Activated CD4-positive, alpha-beta T cell treated with anti-CD3 and anti-CD28 coated beads, Interleukin-2, amount 10 ng/mL, durations not matched to agents 24 days and 14 days (primary cell): ENCODE data around the gene SLC39A12. TPM values are rescaled to one million over a fixed set of nuclear protein-coding genes. Genes with fewer than 3 reads are reported as not detected.
"Not testable (repeated sequence)": the region's sequence is repeated elsewhere in the genome, so short reads cannot be mapped to it uniquely, and the experiment has no call there.

Experiments
- DNase-seq: peaks from one replicate; pipeline ENCODE4 v3.0.0; 2022
- H3K27ac Mint-ChIP-seq: one replicate; pipeline ENCODE4 v1.8.0; 2022; ENCODE audit warnings: mild to moderate bottlenecking, mixed read lengths
- H3K27me3 Mint-ChIP-seq: one replicate; pipeline ENCODE4 v1.8.0; 2022; ENCODE audit warnings: mixed read lengths
- H3K36me3 Mint-ChIP-seq: one replicate; pipeline ENCODE4 v1.8.0; 2022; ENCODE audit warnings: low read depth, mild to moderate bottlenecking, mixed read lengths
- H3K4me1 Mint-ChIP-seq: one replicate; pipeline ENCODE4 v1.8.0; 2021; ENCODE audit warnings: mixed read lengths
- H3K4me3 Mint-ChIP-seq: one replicate; pipeline ENCODE4 v1.8.0; 2022; ENCODE audit warnings: mild to moderate bottlenecking, moderate library complexity, mixed read lengths
- H3K9me3 Mint-ChIP-seq: one replicate; pipeline ENCODE4 v1.8.0; 2021; ENCODE audit warnings: mixed read lengths
- intact Hi-C: fragments of 100-400 bp; cut with micrococcal nuclease; formaldehyde crosslinking; loops from one replicate; pipeline ENCODE4 v1.15.1; 2023
- total RNA-seq: library from RNA; stranded (reverse); gene quantifications from 2 replicates; pipeline ENCODE4 v1.2.3, GENCODE V29; 2022

Gene SLC39A12
- total RNA-seq, 1 donor from 2014 or later: not detected

DNA sequence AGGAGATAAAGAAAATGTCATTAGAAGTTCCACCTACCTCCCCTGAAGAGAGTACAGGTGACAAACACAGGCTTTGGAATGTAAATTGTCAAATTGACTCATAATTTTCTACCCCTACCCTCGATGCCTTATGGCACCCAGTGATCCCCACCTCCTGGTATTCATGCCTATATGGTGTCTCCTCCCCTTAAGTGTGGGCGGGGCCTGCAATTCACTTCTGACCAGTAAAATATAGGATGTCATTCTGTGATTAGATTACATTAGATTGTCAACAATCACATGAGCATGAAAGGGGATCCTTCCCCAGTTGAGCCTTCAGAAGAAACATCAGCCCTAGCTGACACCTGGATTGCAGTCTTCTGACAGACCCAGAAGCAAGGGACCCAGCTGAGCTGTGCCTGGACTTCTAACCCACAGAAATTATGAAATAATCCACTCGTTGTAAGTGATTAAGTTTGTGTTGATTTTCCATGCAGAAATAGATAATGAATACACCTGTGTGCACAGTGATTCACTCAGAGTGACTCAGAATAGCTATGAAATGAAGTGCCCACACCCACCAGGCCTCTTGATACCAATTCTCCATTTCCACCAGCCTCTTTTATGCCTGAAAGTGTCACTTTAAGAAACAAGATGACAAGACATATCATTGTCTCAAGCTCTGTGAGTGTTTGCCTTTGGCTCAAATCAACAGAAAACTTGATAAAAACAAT, 8.5 kb upstream of the SLC39A12 start:
- Mint-ChIP-seq H3K4me3 (no peak overlapping the region), H3K36me3 (no peaks in the 10 kb centered on the region), H3K9me3 (no peaks in the 10 kb centered on the region), H3K27ac (no peak overlapping the region), H3K27me3 (no peaks in the 10 kb centered on the region), H3K4me1 (no peaks in the 10 kb centered on the region)
- no peak for DNase-seq
- intact Hi-C loops: no loop called here

DNA sequence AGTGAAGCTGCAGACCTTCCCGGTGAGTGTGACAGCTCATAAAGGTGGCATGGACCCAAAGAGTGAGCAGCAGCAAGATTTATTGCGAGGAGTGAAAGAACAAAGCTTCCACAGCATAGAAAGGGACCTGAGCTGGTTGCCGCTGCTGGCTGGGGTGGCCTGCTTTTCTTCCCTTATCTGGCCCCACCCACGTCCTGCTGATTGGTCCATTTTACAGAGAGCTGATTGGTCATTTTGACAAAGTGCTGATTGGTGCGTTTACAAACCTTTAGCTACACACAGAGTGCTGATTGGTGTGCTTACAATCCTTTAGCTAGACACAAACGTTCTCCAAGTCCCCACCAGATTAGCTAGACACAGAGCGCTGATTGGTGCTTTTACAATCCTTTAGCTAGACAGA, 1.4 kb upstream of the SLC39A12 start:
- H3K4me3 Mint-ChIP-seq, H3K36me3 Mint-ChIP-seq, intact Hi-C loops, H3K27me3 Mint-ChIP-seq, H3K4me1 Mint-ChIP-seq, H3K9me3 Mint-ChIP-seq, H3K27ac Mint-ChIP-seq, DNase-seq: not testable (repeated sequence)

DNA sequence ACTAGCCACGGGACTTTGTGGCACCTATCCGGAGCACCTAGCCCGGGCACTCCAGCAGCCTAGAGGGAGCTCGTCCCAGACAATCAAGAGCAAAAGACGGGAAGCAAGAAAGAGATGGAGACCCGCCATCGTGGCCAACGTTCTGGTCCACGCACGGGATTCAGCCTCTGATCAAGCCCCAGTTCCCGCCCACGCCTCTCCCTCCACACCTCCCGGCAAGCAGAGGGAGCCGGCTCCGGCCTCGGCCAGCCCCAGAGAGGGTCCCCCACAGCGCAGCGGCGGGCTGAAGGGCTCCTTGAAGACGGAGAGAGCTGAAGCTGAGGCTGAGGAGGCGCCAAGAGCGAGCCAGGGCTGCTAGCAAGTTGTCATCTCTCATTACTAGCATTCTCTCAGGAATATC, 992 bp upstream of the SLC39A12 start:
- H3K9me3 Mint-ChIP-seq: no peaks in the 10 kb centered on the region
- no peak overlapping the region for H3K27ac Mint-ChIP-seq
- no peaks in the 10 kb centered on the region for H3K4me1 Mint-ChIP-seq
- DNase-seq: no peak
- intact Hi-C loops: no loop called here
- H3K4me3 Mint-ChIP-seq: no peak overlapping the region
- no peaks in the 10 kb centered on the region for H3K36me3 Mint-ChIP-seq
- H3K27me3 Mint-ChIP-seq: no peaks in the 10 kb centered on the region

DNA sequence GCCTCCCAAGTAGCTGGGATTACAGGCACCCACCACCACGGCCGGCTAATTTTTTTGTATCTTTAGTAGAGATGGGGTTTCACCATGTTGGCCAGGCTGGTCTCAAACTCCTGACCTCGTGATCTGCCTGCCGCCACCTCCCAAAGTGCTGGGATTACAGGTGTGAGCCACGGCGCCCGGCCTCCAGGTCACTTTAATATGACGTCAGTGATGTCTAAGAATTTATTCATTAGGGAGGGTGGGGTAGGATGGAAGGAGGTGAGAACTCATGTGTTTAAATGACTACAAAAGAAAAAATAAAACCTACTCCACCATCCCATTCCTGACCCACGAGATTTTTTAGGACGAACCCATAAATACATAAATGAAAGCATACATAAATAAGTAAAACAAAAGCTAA, 2.7 kb downstream of the SLC39A12 start:
- DNase-seq, H3K4me3 Mint-ChIP-seq, intact Hi-C loops, H3K27me3 Mint-ChIP-seq, H3K27ac Mint-ChIP-seq, H3K4me1 Mint-ChIP-seq, H3K36me3 Mint-ChIP-seq, H3K9me3 Mint-ChIP-seq: not testable (repeated sequence)

DNA sequence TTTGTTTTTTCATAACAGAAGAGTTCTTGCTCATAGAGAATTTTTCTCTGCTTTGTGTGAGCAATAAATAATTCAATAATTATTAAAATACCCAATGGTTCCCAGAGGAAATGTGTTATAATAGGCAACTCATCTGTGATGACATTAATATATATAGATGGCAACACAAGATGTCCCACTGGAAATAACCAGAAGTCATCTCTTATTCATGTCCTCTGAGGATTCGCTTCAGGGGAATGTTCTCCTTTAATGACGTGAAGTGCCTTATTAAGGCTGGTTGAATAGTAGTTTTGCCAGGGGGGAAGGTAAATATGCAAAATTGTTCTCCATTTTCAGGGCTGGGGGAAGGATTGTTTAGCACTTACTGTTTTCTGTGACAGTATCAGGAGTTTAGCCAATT, 3.1 kb downstream of the SLC39A12 start:
- Mint-ChIP-seq H3K27ac (no peak overlapping the region), H3K4me1 (no peaks in the 10 kb centered on the region), H3K9me3 (no peaks in the 10 kb centered on the region), H3K4me3 (no peak overlapping the region), H3K27me3 (no peaks in the 10 kb centered on the region), H3K36me3 (no peaks in the 10 kb centered on the region)
- intact Hi-C loops: no loop called here
- no peak for DNase-seq

DNA sequence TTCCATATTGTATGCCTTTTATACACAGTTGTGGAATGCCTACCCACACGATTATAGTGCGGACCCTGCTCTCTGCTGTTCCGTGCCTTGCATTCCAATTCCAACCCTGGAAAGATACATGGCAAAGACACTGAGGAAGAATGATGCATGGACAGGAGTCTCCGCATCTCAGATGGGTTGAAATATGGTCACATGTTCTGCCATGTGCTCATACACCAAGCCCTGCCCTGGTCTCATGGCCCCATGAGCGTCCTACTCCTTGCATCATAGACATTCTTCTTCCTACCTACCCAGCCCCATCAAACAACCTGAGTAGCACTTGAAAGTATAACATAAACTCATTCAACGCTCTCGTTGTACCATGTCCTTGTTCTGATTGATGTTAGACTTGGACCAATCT, 6.3 kb downstream of the SLC39A12 start:
- Mint-ChIP-seq H3K9me3 (no peaks in the 10 kb centered on the region), H3K36me3 (no peaks in the 10 kb centered on the region), H3K4me1 (no peaks in the 10 kb centered on the region), H3K27ac (no peak overlapping the region), H3K27me3 (no peaks in the 10 kb centered on the region), H3K4me3 (no peak overlapping the region)
- intact Hi-C loops: no loop called here
- no peak for DNase-seq

DNA sequence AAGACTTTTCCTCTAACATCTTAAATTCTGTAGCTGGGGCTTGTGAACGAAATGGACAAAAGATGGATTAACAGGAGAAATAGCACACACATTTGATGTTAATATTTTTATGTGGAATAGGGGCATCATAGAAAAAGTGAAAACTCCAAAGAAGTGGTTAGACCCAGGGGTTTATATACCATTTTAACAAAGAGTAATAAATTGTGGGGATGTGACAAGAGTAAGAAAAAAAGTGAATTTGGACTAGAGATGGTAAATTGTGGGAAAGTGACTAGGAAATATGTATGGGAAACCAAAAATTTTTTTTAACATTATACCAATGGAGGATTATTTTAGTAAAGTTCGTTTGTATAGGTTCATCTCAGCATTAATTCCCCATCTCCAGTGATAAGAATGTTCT, 8.2 kb downstream of the SLC39A12 start:
- H3K27ac Mint-ChIP-seq: no peak overlapping the region
- H3K4me1 Mint-ChIP-seq: no peaks in the 10 kb centered on the region
- no peaks in the 10 kb centered on the region for H3K36me3 Mint-ChIP-seq
- H3K9me3 Mint-ChIP-seq: no peaks in the 10 kb centered on the region
- no peaks in the 10 kb centered on the region for H3K27me3 Mint-ChIP-seq
- no peak for DNase-seq
- intact Hi-C loops: no loop called here
- H3K4me3 Mint-ChIP-seq: no peak overlapping the region

DNA sequence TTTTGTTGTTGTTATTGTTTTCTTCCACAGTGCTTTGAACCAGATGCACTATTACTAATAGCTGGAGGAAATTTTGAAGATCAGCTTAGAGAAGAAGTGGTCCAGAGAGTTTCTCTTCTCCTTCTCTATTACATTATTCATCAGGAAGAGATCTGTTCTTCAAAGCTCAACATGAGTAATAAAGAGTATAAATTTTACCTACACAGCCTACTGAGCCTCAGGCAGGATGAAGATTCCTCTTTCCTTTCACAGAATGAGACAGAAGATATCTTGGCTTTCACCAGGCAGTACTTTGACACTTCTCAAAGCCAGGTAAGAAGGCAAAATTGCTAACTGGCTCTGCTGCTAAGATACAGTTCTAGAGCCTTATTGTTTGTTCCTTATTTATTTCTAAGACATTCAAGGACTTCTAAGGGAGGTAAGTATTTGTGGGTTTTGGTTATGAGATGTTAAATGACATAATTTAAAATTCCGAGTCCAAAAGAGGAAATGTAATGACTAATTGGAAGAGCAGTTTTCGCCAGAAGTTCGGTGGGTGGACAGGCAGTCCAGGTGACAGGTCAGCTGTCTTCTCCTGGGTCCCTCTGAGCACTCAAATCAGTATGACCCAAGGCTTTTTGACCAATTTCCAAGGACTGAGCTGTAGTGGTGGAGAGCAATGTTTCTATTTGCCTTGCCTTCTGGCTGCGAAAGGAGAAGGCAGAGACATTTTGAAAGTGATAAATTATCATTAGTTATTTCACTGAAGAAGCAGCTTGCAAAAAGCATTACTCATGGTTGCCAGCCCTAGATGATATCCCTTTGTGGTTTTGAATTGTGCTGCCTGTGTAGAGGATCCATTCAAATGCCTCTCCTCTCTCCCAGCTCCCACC, 10.1 kb downstream of the SLC39A12 start:
- Mint-ChIP-seq H3K9me3 (no peaks in the 10 kb centered on the region), H3K27ac (no peak overlapping the region), H3K36me3 (no peaks in the 10 kb centered on the region), H3K4me1 (no peaks in the 10 kb centered on the region), H3K27me3 (no peaks in the 10 kb centered on the region), H3K4me3 (no peak overlapping the region)
- intact Hi-C loops: no loop called here
- no peak for DNase-seq

DNA sequence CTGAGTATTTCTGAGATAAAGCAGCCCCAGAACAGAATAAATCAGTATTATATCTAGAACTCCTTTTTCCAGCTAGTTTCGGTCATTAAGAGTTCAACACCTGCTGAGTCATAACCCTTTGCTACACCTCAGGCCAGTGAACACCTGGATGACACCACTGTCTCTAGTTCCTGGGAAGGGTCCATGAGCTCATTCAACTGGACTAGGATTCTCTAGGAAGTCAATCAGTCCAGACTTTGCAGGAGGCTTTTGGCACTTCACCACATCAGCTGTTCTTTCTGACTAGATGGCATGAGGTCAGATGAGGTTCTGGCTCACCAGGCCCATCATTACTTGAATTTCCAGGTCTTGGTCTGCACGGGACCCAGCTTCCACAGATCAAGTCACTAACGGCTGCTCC, 11.7 kb downstream of the SLC39A12 start:
- Mint-ChIP-seq H3K4me3 (no peak overlapping the region), H3K9me3 (no peaks in the 10 kb centered on the region), H3K4me1 (no peaks in the 10 kb centered on the region), H3K27ac (no peak overlapping the region), H3K36me3 (no peaks in the 10 kb centered on the region), H3K27me3 (no peaks in the 10 kb centered on the region)
- DNase-seq: no peak
- intact Hi-C loops: no loop called here

DNA sequence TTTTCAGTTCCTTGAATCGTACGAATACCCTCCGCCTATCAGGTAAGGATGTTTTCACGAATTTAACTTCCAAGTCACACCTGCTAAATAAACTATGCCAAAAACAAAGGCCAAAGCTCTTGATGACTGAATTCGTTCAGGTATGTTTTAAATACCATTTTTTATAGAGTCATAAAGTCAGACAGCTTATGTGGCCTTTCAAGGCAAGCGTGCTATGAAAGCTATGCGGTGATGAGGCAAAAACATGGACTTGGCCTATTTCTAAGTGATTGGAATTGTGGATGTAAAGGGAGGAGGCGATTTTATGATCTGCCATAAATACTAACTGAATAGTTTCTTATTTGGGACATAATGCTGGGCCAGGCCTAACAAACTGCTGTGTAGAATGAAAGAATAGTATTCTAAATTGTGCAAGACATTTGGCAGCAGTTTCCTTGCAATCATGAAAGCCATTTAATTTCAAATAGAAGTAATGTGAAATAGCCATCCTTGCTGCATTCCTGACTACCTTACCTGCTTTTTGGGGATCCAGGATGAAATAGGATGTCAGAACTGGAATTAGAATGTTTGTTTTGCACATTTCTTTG, 14.0 kb downstream of the SLC39A12 start:
- DNase-seq: no peak
- intact Hi-C loops: no loop called here
- no peak overlapping the region for H3K27ac Mint-ChIP-seq

DNA sequence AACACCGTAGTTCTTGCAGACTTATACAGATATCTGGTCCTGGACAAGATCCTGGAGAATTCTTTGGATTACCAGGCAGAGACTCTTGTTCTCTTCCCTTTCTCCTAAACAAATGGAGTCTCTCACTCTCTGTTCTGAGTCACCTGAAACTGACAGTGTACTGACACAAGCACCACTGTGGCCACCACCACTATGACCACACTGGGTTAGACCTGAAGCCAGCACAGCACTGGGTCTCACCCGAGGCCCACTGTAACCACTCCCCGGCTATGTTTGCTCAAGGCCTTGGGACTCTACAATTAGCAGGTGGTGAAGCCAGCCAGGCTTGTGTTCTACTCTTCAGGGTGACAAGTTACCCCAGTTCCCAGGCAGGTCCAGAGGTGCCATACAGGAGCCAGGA, 22.8 kb downstream of the SLC39A12 start:
- no peaks in the 10 kb centered on the region for H3K36me3 Mint-ChIP-seq
- H3K9me3 Mint-ChIP-seq: no peaks in the 10 kb centered on the region
- intact Hi-C loops: no loop called here
- DNase-seq: no peak
- no peak overlapping the region for H3K27ac Mint-ChIP-seq
- H3K4me3 Mint-ChIP-seq: no peak overlapping the region
- H3K27me3 Mint-ChIP-seq: no peaks in the 10 kb centered on the region
- no peaks in the 10 kb centered on the region for H3K4me1 Mint-ChIP-seq

More for the DNA sequence above, 14.0 kb downstream of the SLC39A12 start:
- H3K4me1 Mint-ChIP-seq: no peaks in the 10 kb centered on the region
- H3K4me3 Mint-ChIP-seq: no peak overlapping the region
- H3K36me3 Mint-ChIP-seq: no peaks in the 10 kb centered on the region
- H3K9me3 Mint-ChIP-seq: peaks cover 8% of the 10 kb centered on the region
- H3K27me3 Mint-ChIP-seq: no peaks in the 10 kb centered on the region

DNA sequence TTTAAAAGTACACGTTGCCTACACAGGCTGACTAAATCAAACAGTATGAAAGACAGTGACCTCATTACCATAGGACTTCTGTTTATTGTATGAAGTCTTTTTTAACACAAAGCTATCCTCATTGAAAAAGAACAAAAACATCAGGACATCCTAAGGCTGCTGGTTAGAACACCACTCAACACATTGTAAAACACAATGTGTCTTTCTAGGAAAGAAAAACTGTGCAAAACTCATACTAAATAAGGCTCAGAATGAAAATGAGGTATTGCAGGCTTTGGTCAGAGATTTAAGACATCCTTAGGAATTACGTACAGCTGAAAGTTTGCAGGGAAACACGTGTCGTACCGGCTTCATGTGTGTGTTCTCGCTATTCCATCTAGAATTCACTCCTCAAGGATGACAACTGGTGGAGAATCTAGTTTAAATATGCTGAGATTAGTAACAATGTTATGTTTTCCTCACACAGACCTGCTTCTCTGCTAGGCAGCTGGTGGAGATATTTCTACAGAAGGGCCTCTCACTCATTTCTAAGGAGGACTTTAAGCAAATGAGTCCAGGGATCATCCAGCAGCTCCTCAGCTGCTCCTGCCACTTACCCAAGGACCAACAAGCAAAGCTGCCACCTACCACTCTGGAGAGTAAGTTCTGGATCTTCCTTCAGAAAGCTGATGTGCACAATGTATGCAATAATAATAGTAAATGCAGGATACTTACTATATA, 29.3 kb downstream of the SLC39A12 start:
- intact Hi-C loops: no loop called here
- no peak for DNase-seq
- H3K27me3 Mint-ChIP-seq: no peaks in the 10 kb centered on the region
- no peak overlapping the region for H3K27ac Mint-ChIP-seq
- H3K4me1 Mint-ChIP-seq: no peaks in the 10 kb centered on the region
- no peak overlapping the region for H3K4me3 Mint-ChIP-seq
- no peaks in the 10 kb centered on the region for H3K9me3 Mint-ChIP-seq
- H3K36me3 Mint-ChIP-seq: no peaks in the 10 kb centered on the region

DNA sequence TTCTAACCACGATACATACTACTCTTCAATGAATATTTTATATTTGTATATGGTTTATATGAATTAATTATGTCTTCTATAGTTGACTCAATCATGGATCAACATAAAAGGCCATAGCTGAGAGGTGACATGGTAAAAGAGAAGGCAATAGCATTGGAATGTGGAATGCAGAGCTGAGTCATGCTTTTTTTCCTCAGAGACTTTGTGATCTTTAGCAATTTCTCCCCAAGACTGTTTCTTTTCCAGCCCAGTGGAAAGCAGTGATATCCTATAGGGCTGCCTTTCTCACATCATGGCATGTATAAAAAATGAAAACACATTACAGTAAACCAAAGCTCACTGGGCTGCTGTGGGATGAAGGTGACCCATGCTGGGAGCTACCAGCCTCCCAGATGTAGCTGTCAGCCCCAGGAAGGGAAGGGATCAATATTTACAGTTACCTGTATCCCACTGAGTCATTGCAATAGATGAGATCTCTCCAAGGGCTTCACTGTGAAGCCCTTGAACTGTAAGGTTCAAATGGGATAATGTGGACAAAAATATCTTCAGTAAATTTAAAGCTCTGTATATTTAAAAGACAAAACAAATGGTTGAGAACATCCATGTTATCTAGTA, 30.2 kb downstream of the SLC39A12 start:
- H3K27ac Mint-ChIP-seq: no peak overlapping the region
- no peaks in the 10 kb centered on the region for H3K36me3 Mint-ChIP-seq
- H3K4me3 Mint-ChIP-seq: no peak overlapping the region
- no peaks in the 10 kb centered on the region for H3K27me3 Mint-ChIP-seq
- intact Hi-C loops: no loop called here
- H3K9me3 Mint-ChIP-seq: no peaks in the 10 kb centered on the region
- DNase-seq: no peak
- H3K4me1 Mint-ChIP-seq: no peaks in the 10 kb centered on the region
